Astrocyte (in vitro differentiated cells and primary cell): ENCODE results near the gene RAP1A.

Source experiments
- EZH2 ChIP-seq: IDR thresholded peaks from 2 replicates; pipeline ENCODE4 v1.6.1; 2012; ENCODE audit warnings: mild to moderate bottlenecking, low read length, inconsistent platforms; ENCODE audit not compliant: insufficient read depth
- TF ChIP-seq, protein P1 (sequence below): IDR thresholded peaks from 2 replicates; pipeline ENCODE4 v1.5.1; 2011; ENCODE audit warnings: low read depth, mild to moderate bottlenecking, inconsistent platforms, low read length, moderate library complexity; ENCODE audit not compliant: insufficient read depth

DNA sequence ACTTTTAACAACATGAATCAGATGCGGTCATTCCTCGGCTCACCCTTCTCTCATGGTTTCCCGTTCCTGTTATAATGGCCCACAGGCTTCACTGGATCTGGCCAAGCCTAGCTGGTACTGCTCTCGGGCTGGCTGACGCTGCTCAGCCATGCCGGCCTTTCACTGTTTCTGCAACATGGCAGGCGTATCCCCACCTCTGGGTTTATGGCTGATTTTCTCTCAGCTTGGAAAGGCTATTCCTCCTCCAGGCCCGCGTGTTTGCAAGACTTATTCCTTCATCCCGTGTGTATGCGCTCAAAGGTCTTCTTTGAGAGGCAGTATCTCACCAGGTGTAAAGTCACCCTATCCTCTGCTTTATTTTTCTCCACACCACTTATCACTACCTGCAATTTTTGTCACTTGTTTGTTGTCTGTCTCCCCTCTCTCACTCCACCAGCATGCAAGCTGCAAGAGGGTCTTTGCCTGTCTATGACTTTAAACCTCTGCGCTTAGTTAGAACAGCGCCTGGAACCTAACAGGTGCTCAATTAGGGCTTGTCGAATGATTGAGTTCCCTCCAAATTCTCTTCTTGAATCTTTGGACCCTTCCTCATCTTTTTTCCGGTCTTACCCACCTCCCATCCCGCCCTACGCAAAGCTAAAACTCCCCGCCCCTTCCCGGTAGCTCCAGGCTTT is 491 bp upstream of the RAP1A start:
- TF ChIP-seq, protein P1, sequence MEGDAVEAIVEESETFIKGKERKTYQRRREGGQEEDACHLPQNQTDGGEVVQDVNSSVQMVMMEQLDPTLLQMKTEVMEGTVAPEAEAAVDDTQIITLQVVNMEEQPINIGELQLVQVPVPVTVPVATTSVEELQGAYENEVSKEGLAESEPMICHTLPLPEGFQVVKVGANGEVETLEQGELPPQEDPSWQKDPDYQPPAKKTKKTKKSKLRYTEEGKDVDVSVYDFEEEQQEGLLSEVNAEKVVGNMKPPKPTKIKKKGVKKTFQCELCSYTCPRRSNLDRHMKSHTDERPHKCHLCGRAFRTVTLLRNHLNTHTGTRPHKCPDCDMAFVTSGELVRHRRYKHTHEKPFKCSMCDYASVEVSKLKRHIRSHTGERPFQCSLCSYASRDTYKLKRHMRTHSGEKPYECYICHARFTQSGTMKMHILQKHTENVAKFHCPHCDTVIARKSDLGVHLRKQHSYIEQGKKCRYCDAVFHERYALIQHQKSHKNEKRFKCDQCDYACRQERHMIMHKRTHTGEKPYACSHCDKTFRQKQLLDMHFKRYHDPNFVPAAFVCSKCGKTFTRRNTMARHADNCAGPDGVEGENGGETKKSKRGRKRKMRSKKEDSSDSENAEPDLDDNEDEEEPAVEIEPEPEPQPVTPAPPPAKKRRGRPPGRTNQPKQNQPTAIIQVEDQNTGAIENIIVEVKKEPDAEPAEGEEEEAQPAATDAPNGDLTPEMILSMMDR: no peak
- TF ChIP-seq EZH2: no peak
